ENCODE results near the gene VPS16. TPM values are rescaled to one million over a fixed set of nuclear protein-coding genes. Genes with fewer than 3 reads are reported as not detected.
A peak's percentile ranks its signal among the peaks of the same experiment; 100 is the strongest.

VPS16 gene
- total and polyA plus RNA-seq, 2 of the 13 experiments (the other 11 are each of a cell fraction or from before 2014, with no cell fraction given): 34.2 to 35.4 TPM

DNA sequence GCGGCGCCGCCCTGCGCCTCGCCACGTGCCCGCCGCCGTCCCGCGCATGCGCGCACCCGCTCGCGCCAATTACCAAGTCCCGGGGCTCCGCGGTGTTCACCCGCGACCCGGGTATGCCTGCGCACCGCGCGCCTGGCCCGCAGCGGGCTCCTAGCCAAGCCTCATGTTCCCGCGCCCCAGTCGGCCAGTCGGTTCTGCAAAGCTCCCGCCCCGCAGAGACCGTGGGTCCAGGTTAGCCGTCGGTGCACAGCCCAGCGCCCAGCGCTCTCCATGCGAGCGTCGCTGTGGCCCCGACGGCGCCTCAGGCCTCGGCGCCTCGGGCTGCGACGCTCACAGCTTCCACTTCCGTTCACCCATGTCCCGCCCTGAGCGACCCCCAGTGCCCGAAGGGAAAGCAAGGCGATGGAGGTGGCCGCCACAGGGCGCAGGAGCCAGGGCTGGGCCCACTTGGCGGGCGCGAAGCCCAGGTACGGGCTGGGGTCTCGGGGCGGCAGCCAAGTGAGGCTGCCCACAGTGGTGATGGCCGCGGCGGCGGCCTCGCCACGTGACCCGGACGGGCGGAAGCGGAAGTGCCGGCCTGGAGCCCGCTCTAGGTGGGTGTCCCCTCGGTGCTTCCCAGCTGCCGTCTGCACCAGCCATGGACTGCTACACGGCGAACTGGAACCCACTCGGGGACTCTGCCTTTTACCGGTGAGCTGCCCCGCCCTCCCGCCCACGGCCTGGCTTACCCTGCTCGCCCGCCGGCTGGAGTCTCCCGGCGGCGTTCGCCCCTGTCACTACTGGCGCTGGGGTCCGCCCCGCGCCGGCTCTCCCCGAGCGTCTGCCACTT lies at the start of gene VPS16, which contains the start of gene PCED1A (continued):
- TF ChIP-seq NCOA2 (CRISPR knock-in tag; IDR thresholded peaks at IDR 0.05) (no peak; the same call in 1 of the 2 replicates), IRX3 (CRISPR knock-in tag; IDR thresholded peaks at IDR 0.05; ENCODE audit: borderline replicate concordance, low read depth) (peak; percentile 99), IKZF4 (CRISPR knock-in tag; IDR thresholded peaks at IDR 0.05; ENCODE audit: borderline replicate concordance, low read depth, not compliant biosample characterization) (peak; percentile 93), ZNF776 (CRISPR knock-in tag; IDR thresholded peaks at IDR 0.05) (peak; percentile 85; the same call in 1 of the 2 replicates), WIZ (CRISPR knock-in tag; IDR thresholded peaks at IDR 0.05) (peak; percentile 93; the same call in 1 of the 2 replicates), GATAD2A (CRISPR knock-in tag; IDR thresholded peaks at IDR 0.05) (no peak), RELA (CRISPR knock-in tag; IDR thresholded peaks at IDR 0.05) (0 out of 2 replicates have a peak, but pooled peaks have one; percentile 28), KLF15 (CRISPR knock-in tag; IDR thresholded peaks at IDR 0.05; ENCODE audit: borderline replicate concordance) (peak; percentile 95), CBFB (CRISPR knock-in tag; IDR thresholded peaks at IDR 0.05) (peak; percentile 93), ZNF567 (CRISPR knock-in tag; IDR thresholded peaks at IDR 0.05; ENCODE audit: borderline replicate concordance) (peak; percentile 97; the same call in 1 of the 2 replicates), ZNF350 (CRISPR knock-in tag; IDR thresholded peaks at IDR 0.05; ENCODE audit: borderline replicate concordance, low read depth) (peak; percentile 73), SUZ12 (IDR thresholded peaks at IDR 0.05; ENCODE audit: low read depth, low read length) (no peak), KAT7 (CRISPR knock-in tag; IDR thresholded peaks at IDR 0.05; ENCODE audit: borderline replicate concordance) (peak; percentile 93; the same call in 1 of the 2 replicates), PRPF4 (IDR thresholded peaks at IDR 0.05; ENCODE audit: low read depth, low read length, poor library complexity, severe bottlenecking) (no peak), ZNF883 (CRISPR knock-in tag; IDR thresholded peaks at IDR 0.05; ENCODE audit: not compliant biosample characterization) (peak; percentile 99), RAD21 (CRISPR knock-in tag; IDR thresholded peaks at IDR 0.05) (peak; percentile 81), ZMAT3 (CRISPR knock-in tag; conservative IDR thresholded peaks at IDR 0.05) (peak; percentile 98), ZIK1 (CRISPR knock-in tag; IDR thresholded peaks at IDR 0.05; ENCODE audit: borderline replicate concordance, low read depth) (peak; percentile 98), ZNF274 (CRISPR knock-in tag; IDR thresholded peaks at IDR 0.05) (peak; percentile 97)
- TF ChIP-seq, protein P1, sequence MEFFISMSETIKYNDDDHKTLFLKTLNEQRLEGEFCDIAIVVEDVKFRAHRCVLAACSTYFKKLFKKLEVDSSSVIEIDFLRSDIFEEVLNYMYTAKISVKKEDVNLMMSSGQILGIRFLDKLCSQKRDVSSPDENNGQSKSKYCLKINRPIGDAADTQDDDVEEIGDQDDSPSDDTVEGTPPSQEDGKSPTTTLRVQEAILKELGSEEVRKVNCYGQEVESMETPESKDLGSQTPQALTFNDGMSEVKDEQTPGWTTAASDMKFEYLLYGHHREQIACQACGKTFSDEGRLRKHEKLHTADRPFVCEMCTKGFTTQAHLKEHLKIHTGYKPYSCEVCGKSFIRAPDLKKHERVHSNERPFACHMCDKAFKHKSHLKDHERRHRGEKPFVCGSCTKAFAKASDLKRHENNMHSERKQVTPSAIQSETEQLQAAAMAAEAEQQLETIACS (CRISPR knock-in tag; IDR thresholded peaks at IDR 0.05): peak; percentile 44; the same call in 1 of the 2 replicates
- TF ChIP-seq, protein P2, sequence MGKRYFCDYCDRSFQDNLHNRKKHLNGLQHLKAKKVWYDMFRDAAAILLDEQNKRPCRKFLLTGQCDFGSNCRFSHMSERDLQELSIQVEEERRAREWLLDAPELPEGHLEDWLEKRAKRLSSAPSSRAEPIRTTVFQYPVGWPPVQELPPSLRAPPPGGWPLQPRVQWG (CRISPR knock-in tag; IDR thresholded peaks at IDR 0.05; ENCODE audit: borderline replicate concordance, low read depth): no peak
- TF ChIP-seq, protein P3, sequence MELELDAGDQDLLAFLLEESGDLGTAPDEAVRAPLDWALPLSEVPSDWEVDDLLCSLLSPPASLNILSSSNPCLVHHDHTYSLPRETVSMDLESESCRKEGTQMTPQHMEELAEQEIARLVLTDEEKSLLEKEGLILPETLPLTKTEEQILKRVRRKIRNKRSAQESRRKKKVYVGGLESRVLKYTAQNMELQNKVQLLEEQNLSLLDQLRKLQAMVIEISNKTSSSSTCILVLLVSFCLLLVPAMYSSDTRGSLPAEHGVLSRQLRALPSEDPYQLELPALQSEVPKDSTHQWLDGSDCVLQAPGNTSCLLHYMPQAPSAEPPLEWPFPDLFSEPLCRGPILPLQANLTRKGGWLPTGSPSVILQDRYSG (CRISPR knock-in tag; IDR thresholded peaks at IDR 0.05): peak; percentile 94; the same call in 1 of the 2 replicates
- TF ChIP-seq, protein P4, sequence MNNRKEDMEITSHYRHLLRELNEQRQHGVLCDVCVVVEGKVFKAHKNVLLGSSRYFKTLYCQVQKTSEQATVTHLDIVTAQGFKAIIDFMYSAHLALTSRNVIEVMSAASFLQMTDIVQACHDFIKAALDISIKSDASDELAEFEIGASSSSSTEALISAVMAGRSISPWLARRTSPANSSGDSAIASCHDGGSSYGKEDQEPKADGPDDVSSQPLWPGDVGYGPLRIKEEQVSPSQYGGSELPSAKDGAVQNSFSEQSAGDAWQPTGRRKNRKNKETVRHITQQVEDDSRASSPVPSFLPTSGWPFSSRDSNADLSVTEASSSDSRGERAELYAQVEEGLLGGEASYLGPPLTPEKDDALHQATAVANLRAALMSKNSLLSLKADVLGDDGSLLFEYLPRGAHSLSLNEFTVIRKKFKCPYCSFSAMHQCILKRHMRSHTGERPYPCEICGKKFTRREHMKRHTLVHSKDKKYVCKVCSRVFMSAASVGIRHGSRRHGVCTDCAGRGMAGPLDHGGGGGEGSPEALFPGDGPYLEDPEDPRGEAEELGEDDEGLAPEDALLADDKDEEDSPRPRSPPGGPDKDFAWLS (CRISPR knock-in tag; IDR thresholded peaks at IDR 0.05; ENCODE audit: borderline replicate concordance): 0 out of 2 replicates have a peak, but pooled peaks have one; percentile 64

Measured in HepG2 (cell line).